Measurements from ENCODE around the gene FGFRL1.
"Not testable (repeated sequence)": the region's sequence is repeated elsewhere in the genome, so short reads cannot be mapped to it uniquely, and the experiment has no call there.

The FGFRL1 gene

DNA sequence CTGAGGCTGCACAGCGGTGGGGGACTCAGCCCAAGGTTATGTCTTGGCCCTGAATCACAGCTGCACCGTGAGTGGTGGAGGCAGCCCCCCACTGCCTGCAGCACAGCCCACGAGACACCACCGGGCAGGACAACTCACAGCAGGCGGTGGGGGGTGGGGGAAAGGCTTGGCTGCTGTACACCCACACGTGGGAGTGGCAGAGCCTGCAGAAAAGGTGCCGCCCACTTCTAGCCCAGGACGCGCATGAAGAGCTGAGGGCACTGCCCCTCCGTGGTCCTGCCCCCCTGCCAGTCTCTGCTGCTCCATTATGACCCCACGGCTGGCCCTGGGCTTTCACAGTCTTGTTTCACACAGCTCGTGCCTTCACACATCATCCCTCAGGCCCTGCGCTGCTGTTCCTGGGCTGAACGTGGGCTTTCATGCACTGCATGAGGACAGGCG, 40.8 kb downstream of the FGFRL1 start:
- DNase-seq (ENCODE audit: low spot score), result no peak

- DNase-seq (ENCODE audit: low spot score), result no peak
Measured at GRCh38 chr4:1053080-1053661, 41.7 kb downstream of the FGFRL1 start.

GRCh38 chr4:1053891-1054290, 42.5 kb downstream of the FGFRL1 start:
- not testable (repeated sequence) for DNase-seq (ENCODE audit: low spot score)

DNA sequence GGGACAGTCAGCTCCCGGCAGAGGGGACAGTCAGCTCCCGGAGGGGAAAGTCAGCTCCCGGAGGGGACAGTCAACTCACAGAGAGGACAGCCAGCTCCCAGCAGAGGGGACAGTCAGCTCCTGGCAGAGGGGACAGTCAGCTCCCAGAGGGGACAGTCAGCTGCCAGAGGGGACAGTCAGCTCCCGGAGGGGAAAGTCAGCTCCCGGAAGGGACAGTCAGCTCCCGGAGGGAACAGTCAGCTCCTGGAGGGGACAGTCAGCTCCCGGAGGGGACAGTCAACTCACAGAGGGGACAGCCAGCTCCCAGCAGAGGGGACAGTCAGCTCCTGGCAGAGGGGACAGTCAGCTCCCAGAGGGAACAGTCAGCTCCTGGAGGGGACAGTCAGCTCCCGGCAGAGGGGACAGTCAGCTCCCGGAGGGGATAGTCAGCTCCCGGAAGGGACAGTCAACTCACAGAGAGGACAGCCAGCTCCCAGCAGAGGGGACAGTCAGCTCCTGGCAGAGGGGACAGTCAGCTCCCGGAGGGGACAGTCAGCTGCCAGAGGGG, 43.3 kb downstream of the FGFRL1 start:
- not testable (repeated sequence) for DNase-seq (ENCODE audit: low spot score)

DNA sequence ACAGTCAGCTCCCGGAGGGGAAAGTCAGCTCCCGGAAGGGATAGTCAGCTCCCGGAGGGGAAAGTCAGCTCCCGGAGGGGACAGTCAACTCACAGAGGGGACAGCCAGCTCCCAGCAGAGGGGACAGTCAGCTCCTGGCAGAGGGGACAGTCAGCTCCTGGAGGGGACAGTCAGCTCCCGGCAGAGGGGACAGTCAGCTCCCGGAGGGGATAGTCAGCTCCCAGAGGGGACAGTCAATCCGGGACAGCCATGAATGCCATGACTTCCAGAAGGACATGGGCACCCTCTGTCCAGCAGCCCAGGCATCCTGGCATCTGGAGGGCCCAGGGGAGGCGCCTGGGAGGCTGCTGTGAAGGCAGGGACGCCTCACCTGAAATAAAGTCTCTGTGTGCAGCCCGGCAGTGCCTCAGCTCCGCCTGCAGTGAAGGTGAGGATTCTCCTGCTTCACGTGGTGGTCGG, 43.8 kb downstream of the FGFRL1 start:
- not testable (repeated sequence) for DNase-seq (ENCODE audit: low spot score)

DNA sequence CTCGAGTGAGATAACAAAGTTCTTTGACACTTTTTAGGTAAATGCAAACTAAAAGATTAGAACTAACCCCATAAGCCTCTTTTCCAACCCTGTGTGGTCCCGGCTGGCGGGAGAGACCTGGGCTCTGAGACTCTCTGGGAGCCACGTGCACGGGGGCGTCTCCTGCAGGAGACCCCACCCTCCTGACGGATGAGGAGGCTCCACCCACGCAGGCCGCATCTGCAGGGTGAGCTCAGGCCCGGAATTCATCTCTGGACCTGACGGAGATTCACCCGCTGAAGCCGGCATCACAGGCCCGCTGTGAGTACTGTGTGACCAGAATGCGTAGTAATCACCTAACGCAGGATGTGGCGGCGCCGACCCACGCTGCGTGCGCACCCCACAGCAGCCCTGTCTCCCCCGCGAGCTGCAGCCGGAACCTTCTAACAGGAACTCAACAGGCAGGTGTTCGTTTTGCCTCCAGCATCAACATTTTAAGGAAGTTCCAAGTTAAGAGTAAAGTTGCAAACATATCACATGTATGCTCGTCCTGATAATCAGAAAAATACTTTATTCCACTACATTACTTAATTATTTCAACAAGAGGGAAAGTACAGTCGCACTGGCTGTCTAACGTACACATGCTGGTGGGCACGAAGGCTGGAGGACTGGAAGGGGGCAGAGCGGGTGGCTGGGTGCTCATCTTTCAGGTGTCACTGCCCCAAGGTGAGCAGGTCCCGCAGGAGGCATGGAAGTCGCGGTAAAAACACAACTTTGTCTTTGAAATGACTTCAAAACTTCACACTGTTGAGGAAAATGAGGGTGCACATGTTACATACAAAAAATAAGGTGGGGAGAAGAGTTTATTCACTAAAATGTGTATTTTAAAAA, 44.5 kb downstream of the FGFRL1 start:
- no peak for DNase-seq (ENCODE audit: low spot score)

DNA sequence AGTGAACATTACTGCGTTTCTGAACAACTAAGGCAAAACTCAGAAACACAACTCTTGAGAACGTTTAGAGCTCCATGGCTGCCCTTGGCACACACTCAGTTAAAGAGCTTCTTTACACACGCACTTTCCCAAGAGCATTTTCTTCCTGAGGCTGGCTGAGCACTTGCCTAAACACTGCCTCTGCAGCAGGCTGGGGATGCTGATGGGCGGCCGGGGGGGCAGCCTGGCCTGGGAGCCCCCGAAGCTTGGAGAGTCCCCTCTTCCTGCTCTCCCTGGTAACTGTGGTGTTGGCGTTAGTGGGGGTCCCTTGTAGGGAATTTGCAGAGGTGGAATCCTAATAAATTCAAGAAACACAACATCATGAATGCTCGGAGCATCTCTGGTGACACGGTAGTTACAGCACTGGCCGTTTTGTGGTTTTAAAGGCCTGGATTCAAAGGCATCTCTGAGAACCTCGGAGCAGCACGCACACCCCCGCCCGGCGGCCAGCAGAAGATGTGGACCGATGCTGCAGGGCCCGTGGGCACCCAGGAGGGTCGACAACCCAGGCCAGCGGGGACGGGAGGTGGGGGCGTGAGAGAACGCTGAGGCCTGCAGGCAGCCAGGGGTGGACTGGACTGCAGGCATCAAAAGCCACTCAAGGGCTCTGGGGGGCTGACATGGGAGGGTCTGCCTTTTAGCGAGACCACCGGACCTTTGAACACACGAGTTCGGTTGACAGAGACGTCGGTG, 45.4 kb downstream of the FGFRL1 start:
- DNase-seq (ENCODE audit: low spot score), result no peak

DNA sequence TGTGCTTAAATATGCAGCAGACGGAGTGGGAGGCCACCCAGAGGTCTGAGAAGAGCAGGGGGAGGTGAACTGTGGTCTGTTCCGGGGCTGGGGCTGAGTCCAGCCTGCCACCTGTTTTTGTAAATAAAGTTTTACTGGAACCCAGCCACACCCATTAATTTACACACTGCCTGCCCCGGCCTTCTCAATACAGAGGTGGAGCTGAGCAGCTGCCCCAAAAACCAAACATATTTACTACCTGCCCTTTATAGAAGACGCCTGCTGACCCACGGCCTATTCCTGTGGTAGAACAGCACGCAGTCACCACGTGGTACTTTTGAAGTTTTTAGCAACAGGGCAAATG, 45.9 kb downstream of the FGFRL1 start:
- no peak for DNase-seq (ENCODE audit: low spot score)

DNA sequence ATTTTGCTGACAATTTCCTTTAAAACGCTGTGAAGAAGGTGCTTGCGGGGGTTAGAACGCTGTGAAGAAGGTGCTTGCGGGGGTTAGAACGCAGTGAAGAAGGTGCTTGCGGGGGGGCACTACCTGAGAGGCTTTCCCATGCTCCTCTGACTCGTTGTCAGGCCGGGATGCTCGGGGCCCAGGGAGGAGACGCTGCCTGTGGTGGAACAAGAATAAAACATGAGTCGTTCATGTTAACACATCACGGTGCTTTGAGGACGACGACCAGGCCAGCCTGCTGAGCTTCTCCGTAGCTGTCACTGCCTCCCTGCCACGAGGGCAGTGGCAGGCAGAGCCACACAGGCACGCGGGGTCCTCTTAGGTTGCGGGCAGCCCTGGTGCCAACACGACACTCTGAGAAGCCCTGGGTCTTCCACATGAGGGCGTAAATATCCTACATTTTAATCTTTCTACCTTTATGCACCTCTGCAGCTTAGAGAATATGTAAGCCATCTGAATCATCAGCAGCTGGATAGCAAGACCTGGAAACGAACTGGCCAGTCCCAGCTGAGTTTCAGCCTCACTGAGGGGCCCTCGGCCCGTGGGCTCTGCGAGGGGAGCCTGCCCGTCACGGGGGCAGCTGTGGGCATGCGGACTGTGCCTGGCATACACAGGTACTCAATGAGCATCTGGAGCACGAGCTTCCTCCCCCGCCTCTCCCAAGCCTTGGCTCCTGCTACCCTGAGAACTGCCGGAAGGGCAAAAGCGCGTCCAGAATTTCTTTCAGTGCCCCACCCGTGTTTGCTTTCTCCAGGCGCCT, 47.0 kb downstream of the FGFRL1 start:
- no peak for DNase-seq (ENCODE audit: low spot score)

- DNase-seq (ENCODE audit: low spot score), result no peak
Measured at GRCh38 chr4:1058997-1059665, 47.7 kb downstream of the FGFRL1 start.

DNA sequence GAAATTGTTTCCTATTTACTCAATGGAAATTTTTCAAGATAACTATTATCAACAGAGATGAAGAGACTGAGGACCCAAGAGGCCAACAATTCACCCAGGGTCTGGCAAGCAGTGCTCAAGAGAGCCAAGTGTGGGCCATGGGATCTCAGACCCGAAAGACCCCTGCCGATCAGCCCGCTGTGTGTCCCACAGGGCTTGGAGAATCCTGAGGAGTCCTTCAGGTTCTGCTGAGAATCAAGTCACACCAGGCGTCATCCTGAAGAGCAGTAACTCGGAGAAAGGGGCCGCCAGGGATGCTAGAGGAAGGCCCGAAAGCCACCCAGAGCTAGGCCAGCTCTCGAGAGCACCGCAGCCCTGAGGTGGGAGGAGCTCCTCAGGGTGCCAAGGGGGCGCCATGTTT, 48.7 kb downstream of the FGFRL1 start:
- DNase-seq (ENCODE audit: low spot score), result no peak

GRCh38 chr4:1060621-1061020, 49.2 kb downstream of the FGFRL1 start:
- no peak for DNase-seq (ENCODE audit: low spot score)

- DNase-seq (ENCODE audit: low spot score), result no peak
Measured at GRCh38 chr4:1061056-1061700, 49.8 kb downstream of the FGFRL1 start.

- peak; percentile 50 for DNase-seq (ENCODE audit: low spot score)
Measured at GRCh38 chr4:1061760-1062159, 50.3 kb downstream of the FGFRL1 start.

GRCh38 chr4:1062419-1062818, 51.0 kb downstream of the FGFRL1 start:
- DNase-seq (ENCODE audit: low spot score), result no peak

- DNase-seq (ENCODE audit: low spot score), result no peak
Measured at GRCh38 chr4:1065732-1066131, 54.3 kb downstream of the FGFRL1 start.

GRCh38 chr4:1069394-1069793, 58.0 kb downstream of the FGFRL1 start:
- no peak for DNase-seq (ENCODE audit: low spot score)

- DNase-seq (ENCODE audit: low spot score), result peak; percentile 55
Measured at GRCh38 chr4:1072830-1073446, 61.5 kb downstream of the FGFRL1 start.

DNA sequence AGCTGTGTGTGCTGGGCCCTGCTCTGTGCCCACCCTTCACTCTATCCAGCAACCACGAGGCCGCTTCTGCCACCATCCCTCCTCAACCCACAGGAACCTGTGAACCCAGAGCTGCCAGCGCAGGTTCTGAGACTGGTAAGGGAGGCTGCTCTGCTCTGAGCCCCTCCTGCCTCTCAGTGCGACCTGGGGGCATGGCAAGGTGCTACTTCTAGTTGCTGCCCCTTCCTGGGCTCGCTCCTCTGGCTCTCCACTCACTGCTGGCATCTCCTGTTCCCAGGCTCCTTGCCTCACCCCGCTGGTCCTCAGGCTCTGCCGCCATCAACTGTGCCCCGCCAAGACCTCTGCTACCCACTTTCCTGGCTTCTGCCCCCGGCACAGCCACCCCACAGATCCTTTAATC, 62.7 kb downstream of the FGFRL1 start:
- no peak for DNase-seq (ENCODE audit: low spot score)

DNA sequence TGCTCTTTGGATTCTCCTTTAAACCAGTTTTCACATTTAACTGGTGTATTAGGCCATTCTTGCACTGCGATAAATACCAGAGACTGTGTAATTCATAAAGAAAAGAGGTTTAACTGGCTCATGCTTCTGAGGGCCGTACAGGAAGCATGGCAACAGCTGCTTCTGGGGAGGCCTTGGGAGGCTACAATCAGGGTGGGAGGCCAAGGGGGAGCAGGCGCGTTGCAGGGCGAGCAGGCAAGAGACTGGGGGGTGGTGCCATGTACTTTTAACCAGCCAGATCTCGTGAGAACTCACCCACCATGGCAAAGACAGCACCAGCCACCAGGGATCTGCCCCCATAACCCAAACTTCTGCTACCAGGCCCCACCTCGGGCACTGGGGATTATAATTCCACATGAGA, 63.8 kb downstream of the FGFRL1 start:
- no peak for DNase-seq (ENCODE audit: low spot score)

All from cerebellar cortex (tissue), 1 donor.